ENCODE data around the gene SQOR. TPM values are rescaled to one million over a fixed set of nuclear protein-coding genes. Genes with fewer than 3 reads are reported as not detected.
A peak's percentile ranks its signal among the peaks of the same experiment; 100 is the strongest.

SQOR gene
- polyA plus RNA-seq, 2 of the 4 experiments (the other 2 are of a cell fraction) = 33.8 to 71.7 TPM

DNA sequence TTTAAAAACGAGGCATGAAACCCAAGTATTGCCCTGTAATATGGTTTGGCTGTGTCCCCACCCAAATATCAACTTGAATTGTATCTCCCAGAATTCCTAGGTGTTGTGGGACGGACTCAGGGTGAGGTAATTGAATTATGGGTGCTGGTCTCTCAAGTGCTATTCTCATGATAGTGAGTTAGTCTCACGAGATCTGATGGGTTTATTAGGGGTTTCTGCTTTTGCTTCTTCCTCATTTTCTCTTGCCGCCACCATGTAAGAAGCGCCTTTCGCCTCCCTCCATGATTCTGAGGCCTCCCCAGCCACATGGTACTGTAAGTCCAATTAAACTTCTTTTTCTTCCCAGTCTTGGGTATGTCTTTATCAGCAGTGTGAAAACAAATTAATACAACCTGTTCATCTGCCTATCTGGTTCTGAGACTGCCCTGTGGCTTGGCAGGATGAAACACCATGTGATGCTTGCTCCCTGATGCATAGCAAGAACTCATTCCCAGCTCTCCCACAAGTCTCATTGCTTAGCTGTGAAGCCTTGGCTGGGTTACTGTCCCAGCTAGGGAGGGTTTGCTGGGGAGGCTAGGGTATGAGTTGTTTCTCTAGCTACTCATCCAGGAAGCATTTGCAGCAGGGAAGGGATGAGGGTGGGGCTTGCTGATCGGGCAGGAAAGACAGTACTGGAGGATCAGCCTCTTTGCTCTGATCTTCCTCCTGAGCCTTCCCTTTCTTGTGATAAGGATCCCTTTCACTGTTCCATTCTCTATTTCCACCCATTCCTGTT is 3.7 kb upstream of the SQOR start:
- ChIA-PET CTCF (interaction anchor here (1.6 kb wide), 1 partner anchor 200 kb away, joined by 4 read pairs; no protein-coding TSS in a partner anchor), POLR2A (no interaction called here)
- Histone ChIP-seq H3K4me3 (no peak overlapping the region), H3K4me1 (peaks cover 14% of the 10 kb centered on the region; the same call in 2 of the 3 replicates), H3K27ac (peak overlapping the region; percentile 65 to 80), H3K9me3 (no peaks in the 10 kb centered on the region), H3K4me2 (peak overlapping the region; percentile 63)
- DNase-seq (ENCODE audit: low read depth in 1 of 2, low spot score in 1 of 2) (peak in 1 of 2 experiments; percentile 48), ATAC-seq (no peak), FAIRE-seq (no peak)
- 74% methylated on average over 7 of the region's 7 CpGs for WGBS (ENCODE audit: missing lambda C conversion rate)
- TF ChIP-seq, protein P1, sequence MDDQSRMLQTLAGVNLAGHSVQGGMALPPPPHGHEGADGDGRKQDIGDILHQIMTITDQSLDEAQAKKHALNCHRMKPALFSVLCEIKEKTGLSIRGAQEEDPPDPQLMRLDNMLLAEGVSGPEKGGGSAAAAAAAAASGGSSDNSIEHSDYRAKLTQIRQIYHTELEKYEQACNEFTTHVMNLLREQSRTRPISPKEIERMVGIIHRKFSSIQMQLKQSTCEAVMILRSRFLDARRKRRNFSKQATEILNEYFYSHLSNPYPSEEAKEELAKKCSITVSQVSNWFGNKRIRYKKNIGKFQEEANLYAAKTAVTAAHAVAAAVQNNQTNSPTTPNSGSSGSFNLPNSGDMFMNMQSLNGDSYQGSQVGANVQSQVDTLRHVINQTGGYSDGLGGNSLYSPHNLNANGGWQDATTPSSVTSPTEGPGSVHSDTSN (IDR thresholded peaks at IDR 0.05) = no peak
- no peak for TF ChIP-seq PHF8 (IDR thresholded peaks at IDR 0.05; ENCODE audit: borderline replicate concordance, low read depth)
- TF ChIP-seq ZSCAN20 (CRISPR knock-in tag; IDR thresholded peaks at IDR 0.05) = no peak
- no peak for TF ChIP-seq EP300 (IDR thresholded peaks at IDR 0.05)
- TF ChIP-seq CEBPB (IDR thresholded peaks at IDR 0.05) = no peak
- TF ChIP-seq MYC (IDR thresholded peaks at IDR 0.05; ENCODE audit: borderline replicate concordance, low read length) = no peak

GRCh38 chr15:45631776-45632175 is 3.1 kb upstream of the SQOR start:
- no peak for DNase-seq (ENCODE audit: low read depth in 1 of 2, low spot score in 1 of 2)
- WGBS (ENCODE audit: missing lambda C conversion rate) = 64% methylated on average over 2 of the region's 2 CpGs
- Histone ChIP-seq H3K4me2 (peak overlapping the region; percentile 63), H3K4me3 (no peak overlapping the region), H3K27ac (peak overlapping the region; percentile 65 to 80), H3K9me3 (no peaks in the 10 kb centered on the region), H3K4me1 (peaks cover 20% of the 10 kb centered on the region)
- FAIRE-seq = no peak
- ATAC-seq = no peak
- no peak for TF ChIP-seq HOXA7 (CRISPR knock-in tag; IDR thresholded peaks at IDR 0.05)
- no peak for TF ChIP-seq NFE2L2 (conservative IDR thresholded peaks at IDR 0.05; ENCODE audit: low read length)
- TF ChIP-seq HDAC2 (IDR thresholded peaks at IDR 0.05) = no peak
- TF ChIP-seq CBX2 (IDR thresholded peaks at IDR 0.05; ENCODE audit: borderline replicate concordance, low read depth) = no peak
- no peak for TF ChIP-seq MAZ (IDR thresholded peaks at IDR 0.05; ENCODE audit: borderline replicate concordance, low read depth, low read length)
- no peak for TF ChIP-seq CHD4 (IDR thresholded peaks at IDR 0.05; ENCODE audit: borderline replicate concordance)
- TF ChIP-seq RFX5 (IDR thresholded peaks at IDR 0.05) = no peak
- TF ChIP-seq ZC3H11A (IDR thresholded peaks at IDR 0.05) = no peak
- ChIA-PET CTCF (no interaction called here), POLR2A (no interaction called here)

- TF ChIP-seq FOSL2 (IDR thresholded peaks at IDR 0.05) = no peak
- peak; percentile 10; the same call in 1 of the 2 replicates for TF ChIP-seq FOSL2 (CRISPR knock-in tag; IDR thresholded peaks at IDR 0.05)
- TF ChIP-seq RARB (CRISPR knock-in tag; IDR thresholded peaks at IDR 0.05) = no peak
- no peak for TF ChIP-seq JUN (IDR thresholded peaks at IDR 0.05)
- TF ChIP-seq, protein P2, sequence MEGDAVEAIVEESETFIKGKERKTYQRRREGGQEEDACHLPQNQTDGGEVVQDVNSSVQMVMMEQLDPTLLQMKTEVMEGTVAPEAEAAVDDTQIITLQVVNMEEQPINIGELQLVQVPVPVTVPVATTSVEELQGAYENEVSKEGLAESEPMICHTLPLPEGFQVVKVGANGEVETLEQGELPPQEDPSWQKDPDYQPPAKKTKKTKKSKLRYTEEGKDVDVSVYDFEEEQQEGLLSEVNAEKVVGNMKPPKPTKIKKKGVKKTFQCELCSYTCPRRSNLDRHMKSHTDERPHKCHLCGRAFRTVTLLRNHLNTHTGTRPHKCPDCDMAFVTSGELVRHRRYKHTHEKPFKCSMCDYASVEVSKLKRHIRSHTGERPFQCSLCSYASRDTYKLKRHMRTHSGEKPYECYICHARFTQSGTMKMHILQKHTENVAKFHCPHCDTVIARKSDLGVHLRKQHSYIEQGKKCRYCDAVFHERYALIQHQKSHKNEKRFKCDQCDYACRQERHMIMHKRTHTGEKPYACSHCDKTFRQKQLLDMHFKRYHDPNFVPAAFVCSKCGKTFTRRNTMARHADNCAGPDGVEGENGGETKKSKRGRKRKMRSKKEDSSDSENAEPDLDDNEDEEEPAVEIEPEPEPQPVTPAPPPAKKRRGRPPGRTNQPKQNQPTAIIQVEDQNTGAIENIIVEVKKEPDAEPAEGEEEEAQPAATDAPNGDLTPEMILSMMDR (IDR thresholded peaks at IDR 0.05) = peak; percentile 41; the same call in 2 of the 3 replicates
- ChIA-PET CTCF (interaction anchor here (0.8 to 1.4 kb wide), 3 partner anchors 10 to 26 kb away, joined by 3 to 5 read pairs (median 3); no protein-coding TSS in a partner anchor), POLR2A (interaction anchor here (1.1 to 1.3 kb wide), 2 partner anchors 10 to 13 kb away, joined by 4 read pairs; no protein-coding TSS in a partner anchor)
- Histone ChIP-seq H3K4me3 (peak overlapping the region; percentile 73), H3K9me3 (no peaks in the 10 kb centered on the region), H3K4me1 (peaks cover 54% of the 10 kb centered on the region), H3K4me2 (peak overlapping the region; percentile 86), H3K27ac (peak overlapping the region; percentile 89 to 92)
- 0% methylated on average over 2 of the region's 29 CpGs for WGBS (ENCODE audit: missing lambda C conversion rate)
- ATAC-seq = peak; percentile 76
- FAIRE-seq = no peak
- peak; percentile 36 to 59 for DNase-seq (ENCODE audit: low read depth in 1 of 2, low spot score in 1 of 2)
These were observed 386 bp downstream of the SQOR start for GRCh38 chr15:45635191-45635638.
